ENCODE measurements around the gene ANKRD40CL.

Gene ANKRD40CL

DNA sequence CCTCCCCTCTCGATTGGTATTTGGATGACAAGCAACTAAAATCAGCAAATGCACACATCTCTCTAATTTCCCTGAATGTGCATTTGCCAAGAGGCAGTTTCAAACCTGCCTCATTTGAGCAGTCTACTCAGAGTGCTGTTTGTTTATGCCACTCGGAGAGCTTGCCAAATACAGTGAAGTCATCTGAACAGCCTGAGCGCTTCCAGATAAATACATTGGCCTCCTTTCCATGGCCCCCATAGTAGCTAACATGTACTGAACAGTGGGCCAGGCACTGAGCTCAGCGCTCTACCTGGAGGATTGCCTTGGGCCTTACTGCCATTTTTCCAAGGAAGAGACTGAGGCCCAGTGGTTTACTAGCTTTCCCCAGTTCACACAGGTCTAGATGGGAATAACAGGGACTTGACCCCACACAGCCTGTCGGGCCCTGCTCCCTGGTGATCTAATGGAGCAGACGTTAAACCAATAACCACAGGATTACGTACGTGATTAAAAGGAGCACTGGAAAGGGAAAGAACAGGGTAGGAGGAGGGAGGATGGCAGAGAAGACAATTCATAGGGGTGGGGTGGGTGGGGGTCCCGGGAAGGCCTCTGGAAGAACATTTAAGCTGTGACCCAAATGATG, 18.7 kb upstream of the ANKRD40CL start:
- no peak for DNase-seq

DNA sequence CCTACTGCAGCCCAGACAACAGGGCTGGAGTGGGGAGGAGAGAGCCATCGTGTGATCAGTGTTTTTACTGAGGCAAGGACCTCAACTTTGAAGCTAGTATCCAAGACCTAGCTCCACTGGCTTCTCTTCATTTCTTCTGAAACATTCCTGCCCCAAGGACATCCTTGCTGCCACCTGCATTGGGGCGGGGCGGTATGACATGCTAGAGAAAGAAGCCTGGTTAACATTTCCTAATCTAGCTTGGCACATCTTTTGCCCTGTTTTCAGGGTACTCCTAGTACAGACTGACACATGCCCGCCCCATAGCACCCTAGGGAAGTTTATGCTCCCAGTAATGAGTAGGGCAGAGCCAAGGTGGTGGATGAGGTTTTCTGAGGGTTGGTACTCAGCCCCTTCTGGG, 17.8 kb upstream of the ANKRD40CL start:
- no peak for DNase-seq

- DNase-seq = no peak
Measured at GRCh38 chr17:50783905-50784304, 16.6 kb upstream of the ANKRD40CL start.

DNA sequence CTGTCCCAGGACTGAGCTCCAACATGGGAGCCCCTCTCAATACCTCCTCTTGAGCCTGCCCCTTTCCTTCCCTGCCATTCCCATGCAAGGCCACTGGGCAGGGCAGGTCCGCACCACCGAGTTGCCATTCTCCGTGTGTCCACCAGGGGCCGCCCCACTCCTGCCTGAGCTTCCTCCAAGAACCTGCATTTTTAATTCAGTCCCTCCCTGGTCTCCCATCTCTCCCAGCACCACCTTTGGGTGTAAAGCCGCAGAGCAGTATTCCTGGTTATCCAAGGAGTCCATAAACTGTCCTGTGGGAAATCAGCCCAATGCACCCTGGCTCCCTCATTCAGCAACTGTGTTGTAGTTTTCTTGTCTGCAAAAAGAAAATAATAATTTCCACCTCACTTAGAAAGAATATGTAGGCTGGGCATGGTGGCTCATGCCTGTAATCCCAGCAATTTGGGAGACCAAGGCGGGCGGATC, 15.9 kb upstream of the ANKRD40CL start:
- peak; percentile 86 to 93 for DNase-seq

- no peak for DNase-seq
Measured at GRCh38 chr17:50781167-50781566, 13.8 kb upstream of the ANKRD40CL start.

- DNase-seq = no peak
Measured at GRCh38 chr17:50779747-50780353, 12.5 kb upstream of the ANKRD40CL start.

DNA sequence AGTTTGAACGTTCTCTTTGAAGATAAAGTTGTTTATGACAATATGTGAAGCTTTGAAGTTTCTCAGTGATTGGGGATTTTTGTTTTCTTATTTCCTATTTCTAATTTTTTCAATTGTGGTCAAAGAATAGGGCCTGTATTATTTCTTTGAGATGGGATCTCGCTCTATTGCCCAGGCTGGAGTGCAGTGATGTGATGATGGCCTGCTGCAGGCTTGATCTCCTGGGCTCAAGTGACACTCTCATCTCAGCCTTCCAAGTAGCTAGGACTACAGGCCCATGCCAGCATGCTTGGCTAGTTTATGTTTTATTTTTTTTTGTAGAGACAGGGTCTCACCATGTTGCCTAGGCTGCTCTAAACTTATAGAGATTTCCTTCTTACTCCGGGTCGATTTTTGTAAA, 11.7 kb upstream of the ANKRD40CL start:
- DNase-seq = no peak

DNA sequence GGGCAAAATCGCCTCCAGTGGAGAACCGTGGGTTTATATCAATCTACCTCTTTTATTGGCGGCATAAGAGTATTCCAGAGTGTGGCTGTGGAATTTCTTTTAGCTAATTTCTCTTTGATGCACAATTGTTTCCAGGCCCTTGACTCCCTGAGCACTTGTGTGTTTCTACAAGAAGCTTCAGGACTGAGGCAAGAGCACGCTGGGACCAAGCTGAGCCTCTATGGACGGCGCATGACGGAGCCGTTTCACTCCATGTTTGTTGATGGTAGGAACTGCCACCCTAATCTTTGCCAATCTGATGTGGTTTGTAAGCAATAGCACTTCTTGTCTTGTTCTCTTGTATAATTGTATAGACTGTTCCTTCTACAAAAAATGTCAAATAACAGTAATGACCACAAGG, 11.2 kb upstream of the ANKRD40CL start:
- DNase-seq = no peak

- no peak for DNase-seq
Measured at GRCh38 chr17:50775926-50776325, 8.6 kb upstream of the ANKRD40CL start.

DNA sequence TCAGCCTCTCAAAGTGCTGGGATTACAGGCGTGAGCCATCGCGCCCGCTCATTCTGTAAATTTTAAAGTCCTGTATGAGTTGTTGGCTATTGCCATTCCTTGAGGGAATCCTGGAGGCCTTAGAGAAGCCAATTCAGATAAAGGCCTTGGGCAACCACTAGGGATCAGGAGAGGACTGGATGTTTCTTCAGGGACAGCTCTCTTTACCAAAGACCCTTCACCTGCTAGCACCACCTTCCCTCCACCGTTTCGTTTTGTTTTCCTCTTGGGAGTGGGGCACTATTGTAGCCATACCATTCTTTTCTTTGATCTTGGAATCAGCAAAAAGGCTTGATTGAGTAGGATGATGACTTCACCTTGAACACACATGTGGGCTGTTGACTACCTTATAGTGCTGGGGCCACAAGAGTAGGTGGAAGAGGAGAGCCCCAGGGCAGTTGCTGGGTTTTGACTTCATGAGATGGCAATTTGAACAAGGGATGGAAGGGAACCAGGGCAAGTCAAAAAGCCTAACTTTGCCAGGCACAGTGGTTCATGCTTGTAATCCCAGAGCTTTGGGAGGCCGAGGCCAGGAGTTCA, 7.0 kb upstream of the ANKRD40CL start:
- DNase-seq = no peak

GRCh38 chr17:50771991-50772785, 4.9 kb upstream of the ANKRD40CL start:
- DNase-seq = no peak

DNA sequence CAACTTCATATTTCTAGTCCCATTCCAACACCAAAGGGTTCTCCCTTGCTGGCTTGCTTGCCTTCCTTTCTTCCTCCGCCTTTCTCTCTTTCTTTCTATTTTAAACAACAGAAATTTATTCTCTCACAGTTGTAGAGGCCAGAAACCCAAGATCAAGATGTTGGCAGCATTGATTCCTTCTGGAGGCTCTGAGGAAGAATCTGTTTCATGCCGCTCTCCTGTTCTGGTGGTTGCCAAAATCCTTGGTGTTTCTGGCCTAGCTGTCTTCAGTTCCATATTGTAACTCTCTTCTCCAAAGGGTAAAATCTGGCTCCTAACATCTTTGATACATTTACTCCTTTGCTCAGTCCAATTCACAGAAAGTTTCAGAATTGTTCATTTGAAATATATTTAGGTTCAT, 3.0 kb upstream of the ANKRD40CL start:
- DNase-seq = no peak

- DNase-seq = no peak
Measured at GRCh38 chr17:50769884-50770283, 2.6 kb upstream of the ANKRD40CL start.

- peak; percentile 66 to 85 for DNase-seq
Measured at GRCh38 chr17:50768346-50768761, 1.0 kb upstream of the ANKRD40CL start.

DNA sequence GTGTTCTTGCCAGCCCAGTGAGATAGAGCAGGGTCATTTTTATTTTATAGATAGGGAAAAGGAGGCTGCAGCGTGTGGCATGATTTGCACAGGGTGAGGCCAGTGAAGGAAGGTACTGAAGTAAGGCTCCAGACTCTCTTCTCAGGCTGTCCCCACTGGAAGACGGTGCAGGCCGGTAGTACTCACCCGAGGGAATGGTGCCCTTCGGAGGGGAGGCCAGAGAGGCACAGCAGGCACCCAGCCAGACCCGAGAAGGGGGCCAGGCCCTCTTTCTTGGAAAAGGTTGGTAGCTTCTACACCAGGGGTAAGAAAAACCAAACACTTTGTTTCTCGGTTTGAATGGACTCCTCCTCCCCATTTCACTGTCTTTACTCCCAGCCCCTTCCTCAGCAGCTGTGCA, 288 bp downstream of the ANKRD40CL start:
- DNase-seq = no peak

GRCh38 chr17:50766222-50767023, 895 bp downstream of the ANKRD40CL start:
- no peak for DNase-seq

GRCh38 chr17:50765454-50766221, 1.7 kb downstream of the ANKRD40CL start:
- DNase-seq = peak; percentile 21 to 25

DNA sequence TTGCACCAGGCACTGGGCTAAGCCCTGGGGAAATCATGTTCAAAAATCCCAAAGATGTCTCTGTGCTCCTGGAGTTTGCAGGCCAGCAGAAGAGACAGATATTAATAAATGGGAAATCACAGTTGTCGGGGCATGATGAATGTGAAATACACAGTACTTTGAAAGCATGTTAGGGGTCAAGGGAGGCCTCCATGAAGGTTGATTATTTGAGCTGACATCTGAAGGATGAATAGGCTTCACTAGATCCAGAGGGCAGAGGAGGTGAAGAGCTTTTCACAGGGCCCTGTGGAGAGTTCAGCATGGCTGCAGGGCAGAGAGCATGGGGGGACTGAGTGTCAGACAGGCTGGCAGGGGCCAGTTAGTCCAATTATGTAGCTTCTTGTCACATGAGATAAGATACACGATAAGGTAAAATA, 2.6 kb downstream of the ANKRD40CL start:
- DNase-seq = no peak

- DNase-seq = peak in 1 of 2 experiments; percentile 21
Measured at GRCh38 chr17:50763716-50764475, 3.4 kb downstream of the ANKRD40CL start.

DNA sequence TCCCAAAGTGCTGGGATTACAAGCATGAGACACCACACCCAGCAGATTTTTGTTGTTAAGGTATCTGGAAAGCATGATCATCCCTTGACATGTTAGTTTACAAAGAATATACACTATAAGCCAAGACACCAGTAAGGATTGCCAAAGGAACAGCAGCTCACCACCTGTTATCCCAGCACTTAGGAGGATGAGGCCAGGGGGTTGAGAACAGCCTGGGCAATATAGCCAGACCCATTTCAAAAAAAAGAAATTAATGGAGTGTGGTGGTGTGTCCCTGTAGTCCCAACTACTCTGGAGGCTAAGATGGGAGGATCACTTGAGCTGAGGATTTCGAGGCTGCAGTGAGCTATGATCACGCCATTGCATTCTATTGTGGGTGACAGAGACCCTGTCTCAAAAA, 5.1 kb downstream of the ANKRD40CL start:
- no peak for DNase-seq

DNA sequence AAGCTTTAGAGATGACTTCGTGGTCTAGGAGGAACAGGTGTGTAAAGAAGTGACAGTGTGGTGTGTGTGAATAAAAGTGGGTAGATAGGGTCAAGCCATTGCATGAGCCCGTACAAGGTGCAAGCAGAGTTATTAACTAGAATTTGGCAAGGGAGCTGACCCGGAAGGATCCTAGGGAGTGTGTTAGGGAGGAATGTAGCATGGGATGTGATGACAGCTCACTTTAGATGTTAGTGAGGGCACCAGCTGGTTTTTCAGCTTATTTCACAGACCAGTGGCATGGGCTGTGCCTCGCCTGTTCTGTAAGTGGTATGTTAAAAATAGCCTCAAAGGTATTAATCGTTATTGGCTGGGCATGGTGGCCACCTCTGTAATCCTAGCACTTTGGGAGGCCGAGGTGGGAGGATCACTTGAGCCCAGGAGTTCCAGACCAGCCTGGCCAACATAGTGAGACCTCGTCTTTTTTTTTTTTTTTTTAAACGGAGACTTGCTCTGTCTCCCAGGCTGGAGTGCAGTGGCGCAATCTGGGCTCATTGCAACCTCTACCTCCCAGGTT, 8.3 kb downstream of the ANKRD40CL start:
- no peak for DNase-seq
